GM10266 (cell line): ENCODE results near the gene RPE65.

ENCODE experiments used
- DNase-seq: peaks from one replicate; pipeline ENCODE4 v3.0.0; 2012; ENCODE audit errors: extremely low spot score
- TF ChIP-seq, protein P1 (sequence below): IDR thresholded peaks from 2 replicates; pipeline ENCODE4 v1.5.1; 2012; ENCODE audit warnings: mild to moderate bottlenecking, low read depth; ENCODE audit not compliant: control insufficient read depth, insufficient read depth; ENCODE audit errors: missing control alignments

RPE65 gene

GRCh38 chr1:68384872-68385411 is 64.8 kb downstream of the RPE65 start:
- DNase-seq: no peak
- TF ChIP-seq, protein P1, sequence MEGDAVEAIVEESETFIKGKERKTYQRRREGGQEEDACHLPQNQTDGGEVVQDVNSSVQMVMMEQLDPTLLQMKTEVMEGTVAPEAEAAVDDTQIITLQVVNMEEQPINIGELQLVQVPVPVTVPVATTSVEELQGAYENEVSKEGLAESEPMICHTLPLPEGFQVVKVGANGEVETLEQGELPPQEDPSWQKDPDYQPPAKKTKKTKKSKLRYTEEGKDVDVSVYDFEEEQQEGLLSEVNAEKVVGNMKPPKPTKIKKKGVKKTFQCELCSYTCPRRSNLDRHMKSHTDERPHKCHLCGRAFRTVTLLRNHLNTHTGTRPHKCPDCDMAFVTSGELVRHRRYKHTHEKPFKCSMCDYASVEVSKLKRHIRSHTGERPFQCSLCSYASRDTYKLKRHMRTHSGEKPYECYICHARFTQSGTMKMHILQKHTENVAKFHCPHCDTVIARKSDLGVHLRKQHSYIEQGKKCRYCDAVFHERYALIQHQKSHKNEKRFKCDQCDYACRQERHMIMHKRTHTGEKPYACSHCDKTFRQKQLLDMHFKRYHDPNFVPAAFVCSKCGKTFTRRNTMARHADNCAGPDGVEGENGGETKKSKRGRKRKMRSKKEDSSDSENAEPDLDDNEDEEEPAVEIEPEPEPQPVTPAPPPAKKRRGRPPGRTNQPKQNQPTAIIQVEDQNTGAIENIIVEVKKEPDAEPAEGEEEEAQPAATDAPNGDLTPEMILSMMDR: no peak

GRCh38 chr1:68384321-68384813 is 65.4 kb downstream of the RPE65 start:
- no peak for DNase-seq
- TF ChIP-seq, protein P1: no peak

DNA sequence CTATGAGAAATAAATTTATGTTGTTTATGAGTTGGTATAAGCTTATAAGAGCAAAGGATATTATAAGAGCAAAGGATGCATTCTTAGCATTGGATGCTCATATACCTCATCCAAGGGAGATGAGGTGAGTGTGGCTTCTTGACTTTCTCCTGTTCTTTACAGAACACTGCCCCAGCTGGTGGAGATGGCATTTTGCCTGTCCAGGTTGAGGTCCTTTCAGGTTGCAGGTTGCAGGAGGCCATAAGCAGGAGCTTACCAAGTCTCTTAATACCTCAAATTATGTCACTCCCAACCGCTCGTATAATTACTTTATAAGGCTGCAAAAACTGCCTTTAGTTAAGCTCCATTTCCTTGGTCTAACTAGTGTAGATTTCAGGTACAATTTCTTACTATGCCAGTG is 66.7 kb downstream of the RPE65 start:
- TF ChIP-seq, protein P1: no peak
- DNase-seq: no peak

DNA sequence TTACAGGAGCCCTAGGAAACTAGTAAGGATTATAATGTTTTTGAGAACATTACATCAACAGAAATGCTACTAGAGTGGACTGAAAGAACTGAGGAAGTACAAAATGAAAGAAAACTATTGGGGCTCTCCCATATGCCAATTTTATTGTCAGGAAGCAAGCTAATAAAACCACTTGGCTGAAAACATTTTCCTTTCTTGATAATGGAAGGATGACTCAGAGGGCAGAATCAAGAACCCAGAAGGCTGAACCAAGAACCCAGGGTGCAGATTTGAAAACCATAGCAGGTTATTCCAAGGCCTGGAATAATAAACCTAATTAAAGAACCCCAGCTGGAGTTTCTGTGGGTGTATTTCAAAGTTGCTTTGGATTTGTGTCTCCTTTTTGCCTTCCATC is 70.7 kb downstream of the RPE65 start:
- TF ChIP-seq, protein P1: no peak
- DNase-seq: no peak
